ENCODE results near the gene HPS4.
"Not testable (repeated sequence)": the region's sequence is repeated elsewhere in the genome, so short reads cannot be mapped to it uniquely, and the experiment has no call there.

The HPS4 gene

GRCh38 chr22:26483439-26484359, at the start of gene HPS4, which contains the start of gene SRRD:
Gene HPS4 (minus strand): TSS chr22:26483783. CDS start chr22:26481762, 2,021 bp downstream.
Gene SRRD (plus strand): TSS chr22:26483877. CDS start chr22:26483891, 14 bp downstream.
- DNase-seq (ENCODE audit: low read depth in 2 of 2), result peak; percentile 87 to 93

DNA sequence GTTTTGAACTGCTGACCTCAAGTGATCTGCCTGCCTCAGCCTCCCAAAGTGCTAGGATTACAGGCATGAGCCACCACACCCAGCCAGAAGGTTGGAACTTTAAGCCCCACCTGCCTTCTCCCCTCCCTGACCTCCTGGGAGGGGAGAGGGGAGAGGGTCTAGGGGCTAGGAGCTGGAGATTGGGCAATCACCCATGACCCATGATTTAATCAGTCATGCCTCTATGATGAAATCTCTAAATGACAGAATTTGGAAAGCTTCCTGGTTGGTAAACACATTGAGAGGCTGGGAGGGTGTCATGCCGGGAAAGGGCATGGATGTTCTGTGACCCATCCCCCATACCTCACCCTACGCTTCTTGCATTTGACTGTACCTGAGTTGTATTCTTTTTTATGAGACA, 45.8 kb upstream of the HPS4 start:
- DNase-seq (ENCODE audit: low read depth in 2 of 2), result no peak

- not testable (repeated sequence) for DNase-seq (ENCODE audit: low read depth in 2 of 2)
Measured at GRCh38 chr22:26528518-26528917, 44.9 kb upstream of the HPS4 start.

- no peak for DNase-seq (ENCODE audit: low read depth in 2 of 2)
Measured at GRCh38 chr22:26527574-26528465, 44.2 kb upstream of the HPS4 start.

- DNase-seq (ENCODE audit: low read depth in 2 of 2), result no peak
Measured at GRCh38 chr22:26527167-26527566, 43.6 kb upstream of the HPS4 start.

- DNase-seq (ENCODE audit: low read depth in 2 of 2), result no peak
Measured at GRCh38 chr22:26525946-26526564, 42.5 kb upstream of the HPS4 start.

DNA sequence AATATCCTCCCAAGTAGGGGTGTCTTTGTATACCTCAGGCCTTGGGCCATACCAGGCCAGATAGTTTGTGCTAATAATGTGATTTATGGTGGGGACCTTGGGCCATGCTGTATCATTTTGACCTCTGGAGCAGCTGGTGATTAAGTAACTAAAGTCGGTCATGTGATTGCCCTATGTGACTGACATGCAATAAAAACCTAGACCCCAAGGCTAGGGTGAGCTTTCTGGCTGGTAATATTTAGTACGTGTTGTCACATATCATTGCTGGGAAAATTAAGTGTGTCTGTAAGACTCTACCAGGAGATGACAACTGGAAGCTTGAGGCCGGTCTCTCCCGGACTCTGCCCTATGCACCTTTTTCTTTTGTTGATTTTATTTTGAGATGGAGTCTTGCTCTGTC, 41.3 kb upstream of the HPS4 start:
- DNase-seq (ENCODE audit: low read depth in 2 of 2), result no peak

DNA sequence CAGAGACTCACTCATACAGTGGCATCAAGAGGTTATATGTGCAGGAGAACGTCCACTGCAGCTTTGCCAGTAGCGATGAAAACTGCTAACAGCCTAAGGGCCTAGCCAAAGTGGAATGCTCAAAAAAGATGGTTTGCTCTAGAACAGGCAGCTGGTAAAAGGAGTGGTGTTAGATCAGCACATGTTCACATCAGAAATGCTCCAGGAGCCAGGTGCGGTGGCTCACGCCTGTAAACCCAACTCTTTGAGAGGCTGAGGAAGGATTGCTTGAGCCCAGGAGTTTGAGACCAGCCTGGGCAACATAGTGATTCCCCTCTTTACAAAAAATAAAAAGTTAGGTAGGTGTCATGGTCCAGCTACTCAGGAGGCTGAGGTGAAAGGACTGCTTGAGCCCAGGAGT, 39.0 kb upstream of the HPS4 start:
- DNase-seq (ENCODE audit: low read depth in 2 of 2), result no peak

DNA sequence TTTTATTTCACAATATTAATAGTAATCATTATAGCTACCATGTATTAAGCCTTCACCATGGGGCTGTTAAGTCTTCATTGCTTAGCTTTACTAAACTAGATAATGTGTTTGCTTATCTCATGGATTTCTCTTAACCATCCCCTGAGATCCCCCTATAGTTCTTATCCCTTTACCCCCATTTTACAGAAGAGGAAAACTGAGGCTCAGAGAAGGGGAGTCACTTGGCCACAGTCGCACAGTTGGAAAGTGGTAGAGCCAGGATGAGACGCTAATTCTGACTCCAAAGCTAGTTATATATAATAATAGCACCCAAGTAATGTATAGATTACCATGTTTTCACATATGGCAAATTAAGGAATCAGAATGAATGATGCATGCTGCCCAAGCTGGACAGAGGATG, 38.4 kb upstream of the HPS4 start:
- no peak for DNase-seq (ENCODE audit: low read depth in 2 of 2)

GRCh38 chr22:26517429-26517828, 33.8 kb upstream of the HPS4 start:
- no peak for DNase-seq (ENCODE audit: low read depth in 2 of 2)

GRCh38 chr22:26516503-26516902, 32.9 kb upstream of the HPS4 start:
- no peak for DNase-seq (ENCODE audit: low read depth in 2 of 2)

GRCh38 chr22:26515931-26516330, 32.3 kb upstream of the HPS4 start:
- DNase-seq (ENCODE audit: low read depth in 2 of 2), result no peak

DNA sequence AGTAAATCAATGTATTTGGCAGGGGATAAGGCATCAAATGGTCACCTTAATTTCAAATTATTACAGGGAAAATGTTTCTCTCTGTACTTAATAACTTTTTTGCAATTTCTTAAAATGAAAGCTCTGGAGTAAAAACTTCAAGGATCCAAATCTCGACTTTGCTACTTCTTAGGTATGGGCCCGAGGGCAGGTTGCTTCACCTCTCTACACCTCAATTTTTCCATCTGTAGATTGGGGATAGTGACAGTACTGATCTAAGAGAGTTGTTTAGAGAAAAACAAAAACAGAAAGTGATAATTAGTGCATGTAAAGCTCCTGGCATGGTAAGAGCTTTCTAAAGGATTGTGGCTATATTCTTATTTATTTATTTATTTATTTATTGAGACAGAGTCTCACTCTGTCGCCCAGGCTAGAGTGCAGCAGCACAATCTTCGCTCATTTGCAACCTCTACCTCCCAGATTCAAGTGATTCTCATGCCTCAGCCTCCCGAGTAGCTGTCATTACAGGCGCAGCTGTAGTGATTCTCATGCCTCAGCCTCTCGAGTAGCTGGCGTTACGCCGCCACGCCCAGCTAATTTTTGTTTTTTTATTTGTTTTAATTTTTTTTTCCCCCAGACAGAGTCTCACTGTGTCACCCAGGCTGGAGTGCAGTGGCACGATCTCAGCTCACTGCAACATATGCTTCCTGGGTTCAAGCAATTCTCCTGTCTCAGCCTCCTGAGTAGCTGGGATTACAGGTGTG, 31.0 kb upstream of the HPS4 start:
- no peak for DNase-seq (ENCODE audit: low read depth in 2 of 2)

DNA sequence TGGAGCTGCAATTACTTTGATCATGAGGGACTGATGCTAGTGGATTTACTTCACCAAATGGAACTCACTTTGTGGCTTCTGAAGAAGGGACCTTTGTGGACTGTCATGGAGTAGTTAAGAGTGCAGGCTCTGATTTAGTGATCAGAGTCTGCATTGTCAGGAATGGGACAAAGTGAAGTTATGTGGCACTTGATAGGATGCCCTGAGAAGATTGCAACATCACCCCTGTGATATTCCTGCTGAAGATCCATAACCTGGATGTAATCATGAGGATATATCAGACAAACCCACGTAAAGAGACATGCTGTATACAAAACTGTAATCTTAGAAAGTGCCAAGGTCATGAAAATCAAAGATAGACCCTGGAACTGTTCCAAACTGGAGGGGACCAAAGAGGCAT, 30.3 kb upstream of the HPS4 start:
- no peak for DNase-seq (ENCODE audit: low read depth in 2 of 2)

DNA sequence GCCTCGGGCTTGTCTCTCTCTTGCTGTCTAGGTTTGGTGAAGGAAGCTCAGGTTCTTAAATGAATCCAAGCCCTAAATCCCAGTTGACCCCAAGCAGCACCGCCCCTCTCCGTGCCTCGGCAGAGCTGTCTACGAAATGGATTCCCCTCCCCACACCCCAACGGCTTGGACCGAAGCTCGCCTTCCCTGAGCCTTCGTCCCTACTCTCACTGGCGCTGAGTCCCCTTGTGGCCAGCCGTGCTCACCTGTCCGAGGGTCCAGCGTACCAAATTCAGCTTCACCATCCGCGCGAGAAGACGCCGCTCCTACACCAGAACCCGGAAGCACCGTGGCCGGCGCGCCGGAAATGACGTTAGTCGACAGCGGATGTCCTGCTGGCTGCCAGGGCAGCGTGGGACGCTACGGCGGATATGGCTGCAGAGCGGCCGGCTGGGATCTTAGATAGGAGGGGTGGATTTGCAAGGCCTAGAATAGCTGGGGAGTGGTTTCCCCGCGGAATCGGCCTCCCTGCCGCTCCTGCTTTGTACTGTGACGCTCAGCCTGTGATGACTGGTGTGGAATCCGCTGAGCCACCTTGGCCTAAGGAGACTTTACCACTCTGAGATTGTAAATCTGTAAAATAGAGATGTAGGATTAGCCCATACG, 28.7 kb upstream of the HPS4 start, which contains the start of gene TFIP11:
TFIP11 (minus strand) TSS at position 325 of the 645 bp plus-strand sequence. CDS start 2,201 bp downstream, outside the sequence.
- peak; percentile 80 to 89 for DNase-seq (ENCODE audit: low read depth in 2 of 2)

GRCh38 chr22:26508148-26508547, 24.6 kb upstream of the HPS4 start:
- no peak for DNase-seq (ENCODE audit: low read depth in 2 of 2)

GRCh38 chr22:26503758-26504157, 20.2 kb upstream of the HPS4 start:
- DNase-seq (ENCODE audit: low read depth in 2 of 2), result no peak

DNA sequence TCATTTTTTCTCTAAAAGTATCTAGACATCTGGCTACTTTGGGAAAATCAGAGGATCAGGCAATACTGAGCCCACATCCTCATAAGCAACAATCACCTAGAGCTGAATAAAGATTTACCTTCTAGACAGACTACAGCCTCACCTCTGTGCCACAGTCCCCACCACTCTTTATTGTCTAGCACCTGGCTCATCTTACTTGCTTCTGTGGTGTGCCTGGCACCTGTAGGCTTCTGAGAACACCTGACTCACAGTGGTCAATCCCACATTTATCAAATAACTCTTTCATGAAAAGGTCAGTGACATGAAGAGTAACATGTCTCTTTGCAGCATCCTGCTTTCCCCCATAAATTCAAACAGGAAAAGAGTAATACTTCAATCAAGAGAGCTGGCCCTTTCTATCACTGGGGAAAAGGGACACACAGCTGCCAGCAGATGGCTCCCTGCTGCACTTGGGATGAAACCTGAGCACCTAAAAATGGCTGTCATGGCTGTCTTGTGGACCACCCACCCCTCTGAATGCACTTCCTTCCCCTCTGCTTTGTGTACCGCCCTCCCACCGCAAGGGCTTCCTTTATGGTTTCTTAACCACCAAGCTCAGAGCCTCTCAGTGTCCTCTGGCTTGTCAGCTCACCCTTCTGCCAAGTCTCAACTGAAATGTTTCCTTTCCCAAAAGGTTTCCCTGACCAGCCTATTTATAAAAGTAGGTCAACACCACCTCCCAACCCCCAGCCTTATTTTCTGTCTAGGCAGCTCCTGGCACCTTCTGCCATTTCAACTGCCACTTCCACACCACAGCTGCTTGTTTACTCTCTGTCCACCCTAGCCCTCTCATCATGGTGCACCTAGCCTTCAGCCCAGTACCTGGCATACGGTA, 19.3 kb upstream of the HPS4 start:
- peak in 1 of 2 donors; percentile 24 for DNase-seq (ENCODE audit: low read depth in 2 of 2)

DNA sequence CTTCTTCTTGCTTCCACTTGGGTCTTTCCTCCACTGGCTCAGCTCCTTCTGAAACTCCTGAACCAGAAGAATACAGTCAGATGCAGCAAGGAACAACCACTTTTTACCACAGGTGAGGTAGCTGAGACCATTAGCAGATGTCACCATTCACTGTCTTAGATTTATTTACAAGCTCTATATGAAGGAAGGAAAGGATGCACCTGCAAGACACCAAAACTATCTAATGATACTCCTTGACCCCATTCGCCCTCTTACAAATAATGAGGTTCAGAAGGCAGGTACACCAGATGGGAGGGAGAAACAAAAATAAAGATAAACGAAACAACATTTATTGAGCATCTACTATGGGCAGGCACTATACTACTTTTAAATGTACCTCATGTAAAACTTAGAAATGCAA, 18.4 kb upstream of the HPS4 start:
- no peak for DNase-seq (ENCODE audit: low read depth in 2 of 2)

Measured in stimulated activated CD4-positive, alpha-beta T cell treated with anti-CD3 and anti-CD28 coated beads, Interleukin-1b, Interleukin-23, amount 100 ng/mL, for 4 hours (primary cell).